Omental fat pad (tissue), 4 donors: ENCODE results near the gene ADGRG7. TPM values are rescaled to one million over a fixed set of nuclear protein-coding genes. Genes with fewer than 3 reads are reported as not detected.

ENCODE experiments used
- ATAC-seq: fragments of 150-250 bp; one replicate; pipeline ENCODE4 v1.9.1; 2016; ENCODE audit warnings: mild to moderate bottlenecking, moderate library complexity; ENCODE audit not compliant: low FRiP score
- DNase-seq: peaks from one replicate; pipeline ENCODE4 v3.0.0-alpha.2; 2019; ENCODE audit warnings: low spot score
- CTCF ChIP-seq, 3 donors: fragments of 450-650 bp; IDR thresholded peaks; one replicate each; pipeline ENCODE4 v1.5.1; 2016 to 2017; ENCODE audit warnings: antibody characterized with exemption in 3 of 3, mild to moderate bottlenecking in 3 of 3, moderate library complexity in 2 of 3
- total RNA-seq, 4 donors: library from RNA; depleted of rRNA; stranded (reverse); fragments of >200 nt; gene quantifications; one replicate each; pipeline ENCODE4 v1.1.0, GENCODE V29; 2016

Gene ADGRG7
- total RNA-seq, 4 donors from 2014 or later, result not detected

- ATAC-seq (no peak), DNase-seq (no peak)
These were observed 25.2 kb upstream of the ADGRG7 start for GRCh38 chr3:100584101-100584660.

GRCh38 chr3:100586832-100587231 is 22.6 kb upstream of the ADGRG7 start:
- no peak for TF ChIP-seq CTCF (IDR thresholded peaks at IDR 0.05)
- ATAC-seq (no peak), DNase-seq (no peak)

More at GRCh38 chr3:100584101-100584660, 25.2 kb upstream of the ADGRG7 start:
- TF ChIP-seq CTCF (IDR thresholded peaks at IDR 0.05), result no peak

- DNase-seq (no peak), ATAC-seq (no peak)
- no peak for TF ChIP-seq CTCF (IDR thresholded peaks at IDR 0.05)
These were observed 21.1 kb upstream of the ADGRG7 start for GRCh38 chr3:100588251-100588650.

- no peak for DNase-seq
- ATAC-seq, result peak; percentile 70
- peak in 2 of 3 donors; percentile 63 to 78 for TF ChIP-seq CTCF (IDR thresholded peaks at IDR 0.05)
These were observed 19.1 kb upstream of the ADGRG7 start for GRCh38 chr3:100590114-100590839.

- DNase-seq, result no peak
- TF ChIP-seq CTCF (IDR thresholded peaks at IDR 0.05), result no peak
- no peak for ATAC-seq
These were observed 18.6 kb upstream of the ADGRG7 start for GRCh38 chr3:100590840-100591147.

- no peak for ATAC-seq
- DNase-seq, result no peak
These were observed 18.0 kb upstream of the ADGRG7 start for GRCh38 chr3:100591411-100591810.

More at GRCh38 chr3:100591411-100591810, 18.0 kb upstream of the ADGRG7 start:
- TF ChIP-seq CTCF (IDR thresholded peaks at IDR 0.05), result no peak
